GM12878 (cell line): ENCODE data around the gene PIP4K2B. TPM values are rescaled to one million over a fixed set of nuclear protein-coding genes. Genes with fewer than 3 reads are reported as not detected.

ENCODE experiments used
- ATAC-seq: fragments of 200-7000 bp; cut with Tn5 transposase; 3 replicates; pipeline ENCODE4 v1.9.1; 2020; ENCODE audit warnings: mild to moderate bottlenecking, moderate library complexity
- BruUV-seq: library from RNA; stranded (reverse); fragments of 400-500 nt; replicated peaks from 2 replicates; lab custom pipeline; 2021; lab: Mats Ljungman, UMichigan
- CTCF ChIA-PET: fragments of 300-600 bp; sonication (Branson Sonifier 250); formaldehyde crosslinking; extraction: SDS; loops from one replicate; lab custom pipeline; 2021; ENCODE audit warnings: inconsistent platforms; lab: Yijun Ruan, JAX
- POLR2A ChIA-PET: fragments of 350-600 bp; formaldehyde crosslinking; extraction: SDS; loops from one replicate; lab custom pipeline; 2021; ENCODE audit warnings: inconsistent platforms; lab: Charles Lee
- RAD21 ChIA-PET: fragments of 300-600 bp; sonication (Branson Sonifier 250); formaldehyde crosslinking; loops from one replicate; lab custom pipeline; 2023; ENCODE audit warnings: antibody characterized with exemption; ENCODE audit not compliant: unreplicated experiment; lab: Charles Lee
- SMC1A ChIA-PET: fragments of 300-600 bp; sonication (Branson Sonifier 250); formaldehyde crosslinking; loops from one replicate; lab custom pipeline; 2023; ENCODE audit not compliant: unreplicated experiment, uncharacterized antibody; lab: Charles Lee
- DNase-seq: peaks from one replicate; pipeline ENCODE4 v3.0.0-alpha.2; 2011; ENCODE audit warnings: low read depth, low spot score
- FAIRE-seq: peaks from 3 replicates; lab custom pipeline; 2011; peaks lifted over from hg19 to GRCh38; lab: Jason Lieb, UNC
- H2AFZ ChIP-seq: 2 replicates; pipeline ENCODE4 v1.6.0; 2011; ENCODE audit warnings: low read depth, low read length, control low read depth; ENCODE audit not compliant: control insufficient read depth
- H3K27ac ChIP-seq: 2 replicates; pipeline ENCODE4 v1.5.1; 2011; ENCODE audit warnings: control low read depth; ENCODE audit not compliant: control insufficient read depth, insufficient read depth
- H3K27me3 ChIP-seq, 2 experiments: replicated peaks in 1 of 2; 2 replicates each; pipeline versions ENCODE4 v1.6.0 to v1.6.1; 2011; ENCODE audit warnings: low read length in 1 of 2; ENCODE audit not compliant: control insufficient read depth in 2 of 2, insufficient read depth in 2 of 2
- H3K36me3 ChIP-seq, 2 experiments: 2 replicates each; pipeline ENCODE4 v1.5.1; 2011; ENCODE audit warnings: low read length in 1 of 2; ENCODE audit not compliant: control insufficient read depth in 2 of 2, insufficient read depth in 2 of 2
- H3K4me1 ChIP-seq: 2 replicates; pipeline ENCODE4 v1.6.1; 2011; ENCODE audit warnings: mild to moderate bottlenecking, low read length, moderate library complexity, mixed read lengths; ENCODE audit not compliant: control insufficient read depth, insufficient read depth
- H3K4me2 ChIP-seq: 2 replicates; pipeline ENCODE4 v1.6.0; 2011; ENCODE audit warnings: control low read depth; ENCODE audit not compliant: control insufficient read depth, insufficient read depth
- H3K4me3 ChIP-seq: fragments of 200-600 bp; sonication (generic); 2 replicates; pipeline ENCODE4 v1.5.1; 2016
- H3K79me2 ChIP-seq: 2 replicates; pipeline ENCODE4 v1.6.0; 2011; ENCODE audit warnings: low read length; ENCODE audit not compliant: control insufficient read depth, insufficient read depth
- H3K9ac ChIP-seq: 2 replicates; pipeline ENCODE4 v1.8.0; 2011; ENCODE audit warnings: low read length, control low read depth, mixed read lengths; ENCODE audit not compliant: control insufficient read depth, insufficient read depth
- H3K9me3 ChIP-seq: replicated peaks from 3 replicates; pipeline ENCODE4 v1.5.1; 2011; ENCODE audit warnings: mild to moderate bottlenecking, low read length; ENCODE audit not compliant: control insufficient read depth, insufficient read depth
- H4K20me1 ChIP-seq: 2 replicates; pipeline ENCODE4 v1.6.0; 2011; ENCODE audit not compliant: control insufficient read depth, insufficient read depth
- ATF2 ChIP-seq: IDR thresholded peaks from 2 replicates; pipeline ENCODE4 v1.6.1; 2012; ENCODE audit warnings: low read length, inconsistent platforms
- CEBPZ ChIP-seq: fragments of 150-350 bp; IDR thresholded peaks from 2 replicates; pipeline ENCODE4 v1.6.1; 2016; ENCODE audit warnings: low read depth, low read length
- CHD1 ChIP-seq: IDR thresholded peaks from 2 replicates; pipeline ENCODE4 v1.6.1; 2012; ENCODE audit warnings: low read depth, low read length, improper control_type of control experiment
- CHD4 ChIP-seq: fragments of 200-600 bp; sonication (generic); IDR thresholded peaks from 2 replicates; pipeline ENCODE4 v1.6.1; 2016; ENCODE audit warnings: mild to moderate bottlenecking
- CREM ChIP-seq: IDR thresholded peaks from 2 replicates; pipeline ENCODE4 v1.6.1; 2014; ENCODE audit warnings: antibody characterized with exemption, low read depth
- FOXK2 ChIP-seq: fragments of 450-650 bp; IDR thresholded peaks from 2 replicates; pipeline ENCODE4 v1.6.1; 2017; ENCODE audit warnings: mild to moderate bottlenecking, moderate library complexity
- HDAC2 ChIP-seq: fragments of 200-600 bp; sonication (generic); IDR thresholded peaks from 2 replicates; pipeline ENCODE4 v1.6.1; 2017
- HDAC6 ChIP-seq: fragments of 200-600 bp; sonication (generic); IDR thresholded peaks from one replicate; pipeline ENCODE4 v1.8.0; 2017; ENCODE audit warnings: antibody characterized with exemption; ENCODE audit not compliant: unreplicated experiment
- IRF3 ChIP-seq: fragments of 450-650 bp; IDR thresholded peaks from 2 replicates; pipeline ENCODE4 v1.6.1; 2014; ENCODE audit warnings: mild to moderate bottlenecking
- JUNB ChIP-seq: IDR thresholded peaks from 2 replicates; pipeline ENCODE4 v1.6.1; 2016; ENCODE audit warnings: antibody characterized with exemption, mild to moderate bottlenecking
- JUND ChIP-seq: IDR thresholded peaks from 2 replicates; pipeline ENCODE4 v1.6.1; 2012; ENCODE audit warnings: low read depth, mild to moderate bottlenecking, low read length, improper control_type of control experiment, moderate library complexity
- MEF2A ChIP-seq: IDR thresholded peaks from 2 replicates; pipeline ENCODE4 v1.6.1; 2011; ENCODE audit warnings: low read depth, mild to moderate bottlenecking, low read length, moderate library complexity; ENCODE audit not compliant: insufficient read depth
- NFYB ChIP-seq: IDR thresholded peaks from 2 replicates; pipeline ENCODE4 v1.6.1; 2011; ENCODE audit warnings: low read depth, mild to moderate bottlenecking, low read length, improper control_type of control experiment, moderate library complexity; ENCODE audit not compliant: insufficient read depth
- PML ChIP-seq: IDR thresholded peaks from 2 replicates; pipeline ENCODE4 v1.6.1; 2012; ENCODE audit warnings: low read length, inconsistent platforms
- TAF1 ChIP-seq: IDR thresholded peaks from 2 replicates; pipeline ENCODE4 v1.6.1; 2011; ENCODE audit warnings: mild to moderate bottlenecking, low read depth, low read length, borderline replicate concordance
- WRNIP1 ChIP-seq: IDR thresholded peaks from 2 replicates; pipeline ENCODE4 v1.6.1; 2011; ENCODE audit warnings: low read depth, low read length, improper control_type of control experiment, borderline replicate concordance
- WGBS: methylation state at CpG from one replicate; pipeline ENCODE4 v1.1.6; 2016; ENCODE audit warnings: low lambda C conversion rate; ENCODE audit not compliant: insufficient replicate concordance, insufficient coverage; ENCODE audit errors: missing lambda C conversion rate; 5-methylcytosine and 5-hydroxymethylcytosine counted together
- in situ Hi-C: fragments of 300-500 bp; cut with MboI; formaldehyde crosslinking; loops from 9 replicates; pipeline ENCODE4 v1.14.3; 2018; ENCODE audit warnings: mixed read lengths
- intact Hi-C: fragments of 100-400 bp; cut with micrococcal nuclease; formaldehyde crosslinking; loops from one replicate; pipeline ENCODE4 v1.14.2; 2022; ENCODE audit not compliant: unreplicated experiment
- polyA plus RNA-seq, 11 experiments: library from polyadenylated mRNA; depleted of rRNA in 4 of 11; unstranded in 6 of 11; stranded (reverse) in 5 of 11; fragments of >200 nt; fragmentation: Nextera tagmentation in 4 of 11; fragmentation: Illumina TruSeq in 1 of 11; extraction: Ambion mirVana in 4 of 11; extraction: Trizol in 1 of 11; gene quantifications; 1 replicate in 1 of 11; 2 replicates in 10 of 11; pipeline versions ENCODE4 v1.2.1 to v1.2.3, GENCODE V29; 2011 to 2016; ENCODE audit warnings: inconsistent platforms in 2 of 11, missing spikeins in 2 of 11, low read depth in 1 of 11
- total RNA-seq, 4 experiments: library from RNA; depleted of rRNA in 3 of 4; stranded (reverse); fragments of >200 nt in 3 of 4; fragmentation: Illumina TruSeq in 1 of 4; extraction: Trizol in 1 of 4; gene quantifications; 2 replicates each; pipeline versions ENCODE4 v1.2.1 to v1.2.3, GENCODE V29; 2013 to 2021

The PIP4K2B gene
- total and polyA plus RNA-seq, 10 of the 15 experiments (the other 5 are each of a cell fraction or from before 2014, with no cell fraction given), result 3.8 to 30.3 (median 18.2) TPM

GRCh38 chr17:38739305-38739704, 60.1 kb downstream of the PIP4K2B start:
- no peaks in the 10 kb centered on the region for H4K20me1 ChIP-seq
- ATAC-seq, result no peak
- POLR2A ChIA-PET, result interaction anchor here (0.5 kb wide), 1 partner anchor 218 kb away, joined by 3 read pairs; no protein-coding TSS in a partner anchor
- TF ChIP-seq TAF1, result no peak
- no peak for TF ChIP-seq HDAC6
- no peak for TF ChIP-seq JUND
- no peak for TF ChIP-seq ATF2
- TF ChIP-seq CHD1, result no peak
- no peak for TF ChIP-seq CEBPZ
- TF ChIP-seq WRNIP1, result no peak
- no peak for TF ChIP-seq FOXK2
- no peak for TF ChIP-seq CHD4
- no peak for TF ChIP-seq CREM
- no peak for TF ChIP-seq IRF3
- TF ChIP-seq NFYB, result no peak
- no peak for TF ChIP-seq JUNB
- no peak for TF ChIP-seq PML
- TF ChIP-seq MEF2A, result no peak
- TF ChIP-seq HDAC2, result no peak
- no peak overlapping the region for H3K4me3 ChIP-seq
- SMC1A ChIA-PET, result no interaction called here
- in situ Hi-C loops, result no loop called here
- peaks cover 19% of the 10 kb centered on the region for H3K4me1 ChIP-seq
- no peaks in the 10 kb centered on the region for H3K27me3 ChIP-seq
- WGBS, result 69% methylated on average over 14 of the region's 14 CpGs
- CTCF ChIA-PET, result no interaction called here
- H3K36me3 ChIP-seq, result peaks cover 4 to 19% of the 10 kb centered on the region in 2 experiments; a peak in 3 of 4 replicates
- no peak overlapping the region for H3K9ac ChIP-seq
- no peak overlapping the region for H3K4me2 ChIP-seq
- no peak for DNase-seq
- no peak for FAIRE-seq
- no peak overlapping the region for H2AFZ ChIP-seq
- H3K27ac ChIP-seq, result no peak overlapping the region
- RAD21 ChIA-PET, result no interaction called here
- intact Hi-C loops, result no loop called here
- no TSS peak for BruUV-seq
- no peaks in the 10 kb centered on the region for H3K9me3 ChIP-seq
- H3K79me2 ChIP-seq, result peaks cover 16% of the 10 kb centered on the region
